GM10847 (cell line): ENCODE results near the gene MAP7.

ENCODE experiments used
- POLR2A ChIP-seq: IDR thresholded peaks from 2 replicates; pipeline ENCODE4 v1.6.1; 2011; ENCODE audit not compliant: insufficient read length; ENCODE audit errors: extremely low read depth

The MAP7 gene

DNA sequence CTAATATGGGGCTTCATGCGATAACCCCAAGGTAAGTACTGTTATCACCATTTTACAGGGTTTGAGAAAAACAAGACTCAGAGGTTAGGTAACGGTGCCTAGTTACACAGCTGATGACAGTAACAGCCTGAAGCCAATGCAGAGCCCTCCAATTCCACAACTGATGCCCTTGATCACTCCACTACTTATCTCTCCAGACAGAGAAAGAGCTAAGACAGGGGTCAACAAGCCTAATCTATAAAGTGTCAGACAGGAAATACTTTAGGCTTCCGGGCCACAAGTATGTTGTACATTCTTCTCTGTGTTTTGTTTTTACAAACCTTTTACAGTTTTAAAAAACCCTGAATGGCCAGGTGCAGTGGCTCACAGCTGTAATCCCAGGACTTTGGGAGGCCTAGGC is 50.9 kb downstream of the MAP7 start:
- no peak for TF ChIP-seq POLR2A

DNA sequence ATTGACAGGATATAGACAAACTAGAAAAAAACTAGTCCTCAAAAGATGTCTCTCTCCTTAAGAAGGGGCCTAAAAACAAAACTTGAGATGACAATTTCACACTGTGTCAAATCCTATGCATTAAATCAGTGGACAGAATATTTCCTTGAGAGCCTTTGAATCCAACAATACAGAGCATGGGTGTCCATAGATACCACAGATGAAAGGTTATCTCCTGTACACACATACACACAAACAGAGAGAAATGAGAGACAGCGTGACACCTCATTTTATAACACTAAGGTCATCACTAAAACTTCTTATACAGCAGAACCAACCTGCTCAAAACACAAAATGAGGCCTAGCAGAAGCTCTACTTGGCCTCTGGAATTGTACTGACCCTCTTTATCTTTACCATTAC is 55.5 kb downstream of the MAP7 start:
- TF ChIP-seq POLR2A = no peak

DNA sequence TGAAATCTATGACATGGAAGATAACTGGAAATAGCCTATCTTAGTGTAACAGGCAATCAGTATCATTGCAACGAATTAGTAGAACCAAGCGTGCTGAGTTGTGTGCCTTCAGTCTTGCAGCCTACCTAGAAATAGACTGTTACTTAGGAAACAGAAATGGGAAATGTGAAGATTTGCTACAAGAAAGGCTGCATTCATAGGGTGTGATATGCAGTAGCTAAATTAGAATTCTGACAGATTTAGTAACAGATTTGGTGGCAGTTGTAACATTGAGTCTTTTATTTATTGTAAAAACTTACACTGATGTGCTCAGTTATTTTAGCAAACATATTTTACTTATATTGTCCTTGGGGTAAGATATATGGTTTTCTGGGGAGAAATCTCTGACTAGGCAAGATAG is 56.2 kb downstream of the MAP7 start:
- TF ChIP-seq POLR2A = no peak

DNA sequence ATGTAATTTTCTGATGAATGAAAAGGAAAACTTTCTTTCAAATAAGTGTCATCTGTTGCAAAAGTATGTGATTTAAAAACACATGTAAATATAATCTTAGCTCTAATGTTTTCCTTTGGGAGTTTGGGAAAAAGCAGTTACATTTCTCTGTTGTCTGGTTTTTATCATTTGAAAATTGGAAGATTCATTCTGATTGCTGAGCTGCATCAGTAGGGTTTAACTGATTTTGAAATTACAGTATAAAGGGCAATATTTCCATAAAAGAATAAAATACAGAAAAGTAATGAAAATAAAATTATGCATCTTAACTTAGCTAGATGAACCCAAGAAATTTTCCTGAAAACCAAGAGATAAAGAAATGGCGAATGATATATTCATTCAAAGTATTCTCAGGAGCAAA is 57.8 kb downstream of the MAP7 start:
- no peak for TF ChIP-seq POLR2A

DNA sequence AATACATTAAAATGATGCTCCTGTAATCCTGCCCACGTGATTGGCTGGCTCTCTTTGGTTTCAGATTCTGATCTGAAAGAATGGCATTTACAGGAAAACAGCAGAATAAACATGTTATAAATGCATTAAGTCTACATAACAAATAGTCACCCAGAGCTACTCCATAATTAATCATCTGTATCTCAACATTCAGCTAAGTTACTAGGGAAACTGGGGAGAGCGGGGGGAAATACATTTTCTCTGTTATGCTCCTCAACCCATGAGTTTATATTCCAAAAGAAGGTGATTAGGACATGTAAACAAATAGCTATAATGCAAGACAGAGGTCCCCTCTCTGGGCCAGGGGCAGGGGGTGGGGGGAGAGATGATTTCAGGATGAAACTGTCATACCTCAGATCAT is 58.5 kb downstream of the MAP7 start:
- TF ChIP-seq POLR2A = no peak

DNA sequence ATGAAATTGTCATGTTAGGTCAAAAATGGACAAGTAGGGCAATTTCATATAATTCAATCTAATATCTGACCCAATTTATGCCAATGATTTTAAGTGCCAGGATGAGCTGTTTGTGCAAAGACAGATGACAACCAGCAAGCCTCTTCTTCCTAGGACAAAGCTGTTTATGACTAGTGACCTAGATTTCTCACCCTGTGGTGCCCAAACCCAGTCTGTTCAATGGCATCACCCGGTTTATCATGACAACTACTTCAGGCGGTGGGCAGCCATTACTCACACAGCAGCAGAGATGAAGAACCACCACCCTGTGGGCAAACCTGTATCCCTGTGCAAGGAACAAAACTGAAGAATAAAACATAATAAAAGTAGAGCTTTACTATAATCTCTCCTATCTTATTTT is 59.0 kb downstream of the MAP7 start:
- no peak for TF ChIP-seq POLR2A

DNA sequence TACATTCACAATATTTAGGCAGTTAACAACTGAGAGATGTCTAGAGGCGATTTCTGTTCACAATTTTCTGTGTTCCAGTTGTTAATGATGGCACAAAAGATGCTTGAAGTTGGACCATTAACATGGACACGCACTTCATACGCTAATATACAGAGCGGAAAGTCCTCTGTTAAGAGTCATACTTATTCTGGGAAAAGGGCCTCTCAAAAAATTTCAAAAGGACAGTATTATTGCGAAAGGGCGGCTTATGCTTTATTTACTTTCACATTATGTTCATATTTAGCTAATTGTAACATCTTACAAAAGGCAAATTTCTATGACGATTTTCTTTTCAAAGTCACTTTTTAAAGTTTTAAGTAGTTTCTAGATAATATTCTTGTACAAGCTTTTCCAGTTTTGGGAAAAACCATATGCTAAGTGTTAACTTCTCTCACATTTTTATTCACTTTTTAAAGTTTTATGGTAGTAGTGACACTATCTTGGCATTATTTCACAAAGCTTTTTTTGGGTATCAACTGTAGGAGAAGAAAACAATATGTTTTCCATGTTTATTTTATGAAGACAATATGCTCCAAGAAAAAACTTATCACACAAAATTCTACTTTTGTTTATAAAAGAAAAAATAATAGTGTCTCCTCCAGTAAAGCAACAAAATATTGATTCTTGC is 62.3 kb downstream of the MAP7 start:
- no peak for TF ChIP-seq POLR2A

DNA sequence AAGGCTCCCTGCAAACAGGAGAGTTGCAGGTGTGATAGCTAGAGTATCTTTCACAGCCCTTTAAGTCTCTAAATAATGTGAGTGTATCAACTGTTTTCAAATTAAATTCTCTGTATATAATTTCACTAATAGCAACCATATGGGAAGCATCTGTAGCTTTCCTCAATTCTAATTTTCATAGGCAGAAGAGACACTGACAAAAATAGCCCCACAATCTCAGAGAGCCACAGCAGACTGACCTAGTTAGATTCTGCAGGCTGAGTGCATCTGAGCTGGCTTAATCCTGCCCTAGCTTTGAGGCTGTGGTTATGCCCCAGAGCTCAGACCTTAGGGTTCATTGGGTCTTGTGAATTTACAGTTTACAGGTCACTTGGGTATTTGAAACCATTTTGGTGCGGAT is 63.9 kb downstream of the MAP7 start:
- TF ChIP-seq POLR2A = no peak

DNA sequence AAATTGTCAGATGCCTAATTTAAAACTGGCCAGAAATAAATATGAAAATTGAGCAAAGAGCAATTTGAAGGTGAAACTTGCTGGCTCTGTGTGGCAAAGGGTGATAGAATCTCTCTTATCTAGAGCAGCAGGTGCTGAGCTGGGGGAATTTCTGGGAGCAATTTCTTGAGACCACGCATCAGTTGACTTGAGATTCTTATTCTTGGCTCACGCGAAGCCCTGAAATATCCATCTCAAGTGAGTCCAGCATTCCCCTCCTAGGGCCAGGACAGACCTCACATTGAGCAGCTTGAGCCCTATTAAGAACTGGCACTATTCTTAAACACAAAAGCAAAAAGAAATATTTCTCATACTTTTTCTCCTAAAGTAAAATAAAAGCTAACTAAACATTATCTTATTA is 66.3 kb downstream of the MAP7 start:
- no peak for TF ChIP-seq POLR2A

DNA sequence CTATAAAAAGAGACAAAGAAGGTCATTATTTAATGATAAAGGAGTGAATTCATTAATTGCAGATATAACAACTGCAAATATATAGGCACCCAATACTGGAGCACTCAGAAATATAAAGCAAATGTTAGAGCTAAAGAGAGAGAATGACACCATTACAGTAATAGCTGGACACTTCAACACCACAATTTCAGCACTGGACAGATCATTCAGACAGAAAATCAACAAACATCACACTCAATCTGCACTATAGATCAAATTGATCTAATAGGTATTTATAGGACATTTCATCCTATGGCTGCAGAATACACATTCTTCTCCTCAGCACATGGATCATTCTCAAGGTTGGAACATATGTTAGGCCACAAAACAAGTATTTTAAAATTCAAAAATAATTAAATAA is 72.7 kb downstream of the MAP7 start:
- no peak for TF ChIP-seq POLR2A

DNA sequence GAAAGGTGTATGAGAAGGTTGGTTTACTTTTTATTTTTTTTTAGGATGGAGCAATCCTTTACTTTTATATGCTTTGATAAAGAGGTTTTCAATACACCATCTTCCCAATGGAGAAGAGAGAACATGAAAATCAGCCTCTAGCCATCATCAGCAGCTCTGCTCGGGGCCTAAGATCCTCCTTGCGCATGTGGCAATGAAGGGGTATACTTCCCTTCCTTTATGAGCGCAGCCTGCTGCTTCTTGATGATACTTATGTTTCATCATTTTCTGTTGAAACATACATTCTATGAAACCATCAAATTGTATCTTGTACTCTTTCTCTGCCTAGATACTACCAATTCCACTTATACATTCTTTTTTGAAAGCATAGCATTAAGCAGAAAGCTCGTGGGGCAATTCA is 74.5 kb downstream of the MAP7 start:
- TF ChIP-seq POLR2A = no peak

DNA sequence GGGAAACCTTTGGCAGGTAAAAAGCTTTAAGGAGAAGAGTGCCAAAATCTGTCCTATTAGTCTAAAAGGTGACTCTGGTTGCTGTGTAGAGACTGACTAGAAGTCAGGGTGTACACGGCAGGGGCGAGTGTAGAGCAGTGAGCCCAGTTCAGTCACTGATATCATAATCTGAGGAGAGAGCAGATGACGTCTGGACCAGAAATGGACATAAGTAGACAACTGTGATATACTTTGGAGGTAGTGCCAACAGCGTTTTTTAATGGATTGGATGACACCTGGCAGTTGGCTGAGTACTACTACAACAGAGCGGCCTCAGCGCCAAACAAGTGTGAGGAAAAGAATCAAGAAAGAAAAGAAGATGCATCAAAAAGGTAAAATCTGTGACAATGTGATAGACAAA is 76.0 kb downstream of the MAP7 start:
- no peak for TF ChIP-seq POLR2A

DNA sequence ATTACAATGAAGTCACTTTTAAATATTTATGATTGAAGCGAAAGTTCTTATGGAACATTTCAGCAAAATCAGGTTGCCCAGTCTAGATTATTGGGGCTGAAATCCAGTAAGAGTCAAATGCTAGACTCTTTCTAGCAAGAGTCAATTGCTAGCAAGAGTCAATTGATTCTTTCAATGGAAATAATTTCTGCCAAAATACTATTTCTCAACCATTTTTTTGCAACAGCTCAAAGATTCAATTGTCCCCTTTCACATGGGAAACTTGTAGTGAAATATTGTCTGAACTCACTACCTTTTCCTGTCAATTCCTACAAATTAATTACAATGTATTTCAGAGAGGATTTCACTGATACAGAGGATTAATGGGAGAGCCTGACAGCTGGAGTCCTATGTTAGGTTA is 78.3 kb downstream of the MAP7 start:
- no peak for TF ChIP-seq POLR2A

DNA sequence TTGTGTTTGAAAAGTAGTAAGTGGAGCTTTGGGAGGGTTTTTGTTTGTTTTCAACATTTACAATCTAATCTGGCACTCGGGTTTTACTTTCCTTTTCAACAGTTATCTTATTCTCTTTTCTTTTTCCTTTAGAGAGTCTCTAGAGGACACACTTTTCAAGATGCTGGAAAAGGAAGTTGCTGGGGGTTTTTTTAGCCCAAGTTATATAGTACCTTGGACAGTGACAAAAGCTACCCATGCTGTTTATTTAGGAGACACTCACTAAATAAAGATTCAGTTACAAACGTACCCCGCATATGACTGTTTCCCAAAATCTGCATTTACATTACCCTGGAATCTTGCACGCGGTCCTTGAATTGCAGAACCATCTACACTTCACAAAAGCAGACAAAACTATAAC is 78.8 kb downstream of the MAP7 start:
- TF ChIP-seq POLR2A = no peak

DNA sequence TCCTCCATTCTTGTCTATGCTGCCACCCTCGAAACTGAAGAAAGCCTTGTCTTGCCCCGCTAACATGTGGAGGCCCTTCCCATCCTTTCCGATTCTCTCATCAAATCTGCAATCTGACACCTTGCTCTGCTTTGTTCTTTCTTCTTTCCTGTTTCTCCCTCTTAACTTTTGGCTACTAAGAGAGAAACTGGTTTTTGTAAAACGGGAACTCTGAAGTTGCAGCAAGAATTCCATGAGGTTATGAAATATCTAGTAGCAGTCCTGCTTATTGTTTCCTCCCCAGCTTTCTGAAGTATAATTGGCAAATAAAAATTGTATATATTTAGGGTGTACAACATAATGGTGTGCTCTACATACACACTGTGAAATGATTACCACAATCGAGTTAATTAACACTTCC is 80.2 kb downstream of the MAP7 start:
- TF ChIP-seq POLR2A = no peak

DNA sequence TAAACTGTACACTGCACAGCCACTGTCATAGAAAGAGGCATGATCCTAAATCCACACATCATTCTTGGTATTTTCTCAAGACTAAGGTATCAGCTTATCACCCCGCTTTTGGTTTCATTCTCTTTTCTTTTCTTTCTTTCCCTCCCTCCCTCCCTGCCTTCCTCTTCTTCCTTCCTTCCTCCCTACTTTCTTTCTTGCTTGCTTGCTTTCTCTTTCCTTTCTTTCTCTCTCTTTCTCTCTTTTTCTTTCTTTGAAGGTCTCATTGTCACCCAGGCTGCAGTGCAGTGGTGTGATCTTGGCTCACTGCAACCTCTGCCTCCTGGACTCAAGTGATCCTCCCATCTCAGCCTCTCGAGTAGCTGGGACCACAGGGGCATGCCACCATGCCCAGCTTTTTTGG is 81.1 kb downstream of the MAP7 start:
- TF ChIP-seq POLR2A = no peak

DNA sequence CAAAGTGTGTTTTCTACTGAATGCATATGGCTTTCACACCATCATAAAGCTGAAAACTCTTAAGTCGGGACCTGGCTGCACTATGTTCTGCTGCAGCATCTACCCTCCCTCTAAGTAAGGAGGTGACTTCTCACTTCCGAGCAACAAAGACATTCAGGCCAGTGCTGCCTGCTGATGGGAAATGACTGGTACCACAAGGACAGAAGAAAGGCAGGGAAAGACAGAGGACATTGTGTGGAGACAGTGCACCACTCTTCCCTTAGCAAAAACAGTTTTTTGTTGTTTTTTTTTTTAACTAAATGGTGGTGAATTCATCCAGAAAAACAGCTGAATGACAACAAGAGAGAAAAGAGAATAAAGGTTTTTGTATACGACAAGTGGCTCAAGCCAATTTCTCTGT is 81.5 kb downstream of the MAP7 start:
- no peak for TF ChIP-seq POLR2A

DNA sequence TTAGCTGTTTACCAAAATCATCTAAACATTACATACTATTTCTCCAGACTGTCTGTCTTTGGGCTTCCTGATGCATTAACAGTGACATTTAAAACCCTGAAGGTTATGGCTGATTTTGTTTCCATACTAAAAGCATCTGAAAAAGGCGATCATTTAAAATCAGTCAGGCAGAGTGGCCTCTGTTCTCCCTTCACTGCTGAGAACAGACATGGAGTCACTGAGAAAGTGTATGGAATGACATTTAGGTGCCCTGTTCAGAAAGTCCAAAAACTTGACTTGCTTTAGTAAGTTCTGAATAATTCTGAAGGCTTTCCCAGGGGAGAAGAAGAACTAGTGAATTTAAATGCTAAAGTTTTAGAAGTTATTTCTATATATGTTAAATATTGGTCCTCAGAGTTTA is 83.0 kb downstream of the MAP7 start:
- no peak for TF ChIP-seq POLR2A
